ENCODE data around the gene CCDC92B.
"Not testable (repeated sequence)": the region's sequence is repeated elsewhere in the genome, so short reads cannot be mapped to it uniquely, and the experiment has no call there.

The CCDC92B gene

DNA sequence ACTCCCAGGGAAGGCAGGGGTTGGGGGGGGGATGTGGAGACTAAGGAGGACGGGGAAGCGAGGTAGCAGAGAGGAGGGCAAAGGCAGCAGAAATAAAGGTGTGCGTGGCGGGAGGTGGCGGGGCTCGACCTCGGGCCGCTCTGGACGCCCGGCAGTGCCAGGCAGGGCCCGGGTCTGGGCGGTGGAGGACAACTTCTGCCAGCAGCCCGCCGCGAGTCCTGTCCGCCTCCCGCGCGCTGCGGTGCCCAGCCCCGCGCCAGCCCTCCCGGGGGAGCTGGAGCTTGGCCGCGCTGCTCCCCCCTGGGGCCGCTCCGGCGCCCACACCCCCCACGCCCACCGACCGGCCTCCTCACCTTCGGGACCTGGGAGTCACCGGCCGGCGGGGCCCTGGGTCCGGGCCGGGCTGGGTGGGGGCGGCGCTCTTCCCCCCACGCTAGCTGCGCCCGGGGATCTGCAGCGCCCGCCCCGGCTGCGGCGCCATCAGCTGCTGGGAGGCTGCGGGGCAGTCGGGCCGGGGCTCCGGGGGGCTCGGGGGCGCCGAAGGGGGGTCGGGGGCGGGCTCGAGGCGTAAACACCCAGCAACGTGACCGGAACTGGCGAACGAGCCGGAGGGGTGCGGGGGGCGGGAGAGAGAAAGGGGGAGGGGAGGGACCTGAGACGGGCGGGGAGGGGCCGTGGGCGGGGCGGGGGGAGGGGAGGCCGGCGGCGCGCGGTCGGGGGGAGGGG, at the start of gene CCDC92B:
TSS of gene CCDC92B (minus strand) at position 595 of the 726 bp plus-strand sequence. CDS start 14,507 bp downstream, outside the sequence.
- Mint-ChIP-seq H3K27ac (no peak within 1 kb of the TSS), H3K4me3 (no peak within 1 kb of the TSS), H3K4me1 (ENCODE audit: low read depth) (no peaks in the 10 kb centered on the region), H3K27me3 (ENCODE audit: low read depth) (peaks cover 57% of the 10 kb centered on the region), H3K9me3 (no peaks in the 10 kb centered on the region), H3K36me3 (ENCODE audit: low read depth) (no peaks in the 10 kb centered on the region)

DNA sequence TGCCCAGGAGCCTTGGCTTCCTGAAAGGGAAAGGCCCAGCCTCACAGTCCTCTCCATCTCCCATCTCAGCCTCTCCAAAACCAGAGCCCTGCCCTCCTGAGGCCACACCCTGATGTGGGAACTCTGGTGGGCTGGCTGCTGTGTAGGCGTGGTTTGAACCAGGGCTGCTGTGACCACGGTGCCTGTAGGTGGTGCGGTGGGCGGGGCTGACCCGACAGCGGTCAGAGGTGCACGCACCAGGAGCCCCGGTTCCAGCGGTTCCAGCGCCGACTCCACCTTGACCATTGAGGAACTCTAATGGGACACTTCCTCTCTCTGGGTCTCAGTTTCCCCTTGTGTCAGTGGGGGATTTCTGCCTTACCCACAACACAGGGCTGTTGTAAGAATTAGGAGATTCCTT, 49.2 kb upstream of the CCDC92B start:
- Mint-ChIP-seq H3K9me3 (no peaks in the 10 kb centered on the region), H3K27ac (no peak overlapping the region), H3K4me3 (no peak overlapping the region), H3K4me1 (ENCODE audit: low read depth) (peaks cover 52% of the 10 kb centered on the region), H3K36me3 (ENCODE audit: low read depth) (peaks cover 22% of the 10 kb centered on the region), H3K27me3 (ENCODE audit: low read depth) (peaks cover 9% of the 10 kb centered on the region)

DNA sequence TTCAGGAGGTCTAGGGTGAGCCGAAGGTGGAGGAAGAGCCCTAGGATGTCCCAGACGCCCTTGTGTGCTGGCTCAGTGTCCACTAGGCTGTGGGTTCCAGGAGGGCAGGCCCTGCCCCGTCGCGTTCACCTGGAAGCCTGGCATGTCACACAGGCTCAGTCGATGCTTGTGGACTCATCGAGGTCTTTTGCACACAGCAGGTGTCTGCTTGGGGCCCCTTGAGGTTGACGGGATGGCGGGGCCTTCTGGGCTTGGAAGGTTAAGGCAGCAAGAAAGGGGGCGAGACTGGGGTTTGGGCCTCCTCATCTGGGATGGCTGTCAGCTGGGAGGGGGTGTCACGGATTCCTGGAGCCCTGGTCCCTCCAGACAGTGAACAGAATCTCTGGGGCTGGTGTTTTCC, 48.7 kb upstream of the CCDC92B start:
- Mint-ChIP-seq H3K4me3 (no peak overlapping the region), H3K4me1 (ENCODE audit: low read depth) (peaks cover 56% of the 10 kb centered on the region), H3K9me3 (no peaks in the 10 kb centered on the region), H3K36me3 (ENCODE audit: low read depth) (peaks cover 21% of the 10 kb centered on the region), H3K27ac (no peak overlapping the region), H3K27me3 (ENCODE audit: low read depth) (peaks cover 9% of the 10 kb centered on the region)

DNA sequence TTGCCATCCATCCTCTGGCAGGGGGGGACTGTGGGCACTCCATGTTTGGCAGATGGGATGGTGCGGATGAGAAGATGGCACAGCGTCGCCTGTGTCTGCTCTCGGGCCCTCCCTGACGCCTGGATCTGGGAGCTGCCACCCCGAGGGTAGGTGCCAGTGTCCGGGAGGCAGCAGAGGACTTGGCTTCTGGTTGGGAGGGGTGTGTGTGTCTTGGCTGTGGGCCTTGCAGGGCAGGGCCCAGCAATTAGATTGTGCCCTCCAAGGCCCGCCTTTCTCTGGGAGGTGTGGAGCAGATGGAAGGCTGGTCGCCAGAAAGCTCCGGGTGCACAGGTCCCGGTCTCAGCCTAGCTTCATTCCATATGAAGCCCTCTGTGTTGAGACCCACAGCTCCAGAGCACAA, 48.2 kb upstream of the CCDC92B start:
- H3K36me3 Mint-ChIP-seq (ENCODE audit: low read depth), result peaks cover 16% of the 10 kb centered on the region
- H3K9me3 Mint-ChIP-seq, result no peaks in the 10 kb centered on the region
- H3K27me3 Mint-ChIP-seq (ENCODE audit: low read depth), result peaks cover 9% of the 10 kb centered on the region

DNA sequence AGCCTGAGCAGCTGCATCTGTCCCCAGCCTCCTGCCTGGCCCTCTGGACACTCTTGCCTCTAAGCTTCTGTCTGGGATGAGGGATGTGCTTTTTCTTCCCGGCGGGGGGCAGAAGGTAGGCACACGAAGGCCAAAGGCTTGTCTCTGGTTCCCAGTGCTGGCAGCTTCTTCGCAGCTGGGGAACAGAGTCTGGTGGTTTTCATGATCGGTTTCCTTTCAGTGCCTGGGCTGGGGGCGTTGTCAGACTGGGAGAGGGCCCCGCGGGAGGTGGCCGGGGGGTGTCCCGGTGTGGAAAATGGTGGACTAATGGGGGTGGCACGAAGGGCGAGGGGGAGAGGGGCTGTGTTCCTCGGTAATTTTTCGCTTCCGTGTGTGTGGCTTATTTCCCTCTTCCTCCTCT, 47.8 kb upstream of the CCDC92B start:
- H3K4me3 Mint-ChIP-seq, result peak overlapping the region; percentile 86
- peaks cover 9% of the 10 kb centered on the region for H3K27me3 Mint-ChIP-seq (ENCODE audit: low read depth)
- H3K9me3 Mint-ChIP-seq, result no peaks in the 10 kb centered on the region
- H3K27ac Mint-ChIP-seq, result no peak overlapping the region
- peaks cover 59% of the 10 kb centered on the region for H3K4me1 Mint-ChIP-seq (ENCODE audit: low read depth)
- H3K36me3 Mint-ChIP-seq (ENCODE audit: low read depth), result peaks cover 16% of the 10 kb centered on the region

More for the DNA sequence above, 48.2 kb upstream of the CCDC92B start:
- Mint-ChIP-seq H3K27ac (peak overlapping the region; percentile 8), H3K4me1 (ENCODE audit: low read depth) (peaks cover 56% of the 10 kb centered on the region), H3K4me3 (peak overlapping the region; percentile 86)

DNA sequence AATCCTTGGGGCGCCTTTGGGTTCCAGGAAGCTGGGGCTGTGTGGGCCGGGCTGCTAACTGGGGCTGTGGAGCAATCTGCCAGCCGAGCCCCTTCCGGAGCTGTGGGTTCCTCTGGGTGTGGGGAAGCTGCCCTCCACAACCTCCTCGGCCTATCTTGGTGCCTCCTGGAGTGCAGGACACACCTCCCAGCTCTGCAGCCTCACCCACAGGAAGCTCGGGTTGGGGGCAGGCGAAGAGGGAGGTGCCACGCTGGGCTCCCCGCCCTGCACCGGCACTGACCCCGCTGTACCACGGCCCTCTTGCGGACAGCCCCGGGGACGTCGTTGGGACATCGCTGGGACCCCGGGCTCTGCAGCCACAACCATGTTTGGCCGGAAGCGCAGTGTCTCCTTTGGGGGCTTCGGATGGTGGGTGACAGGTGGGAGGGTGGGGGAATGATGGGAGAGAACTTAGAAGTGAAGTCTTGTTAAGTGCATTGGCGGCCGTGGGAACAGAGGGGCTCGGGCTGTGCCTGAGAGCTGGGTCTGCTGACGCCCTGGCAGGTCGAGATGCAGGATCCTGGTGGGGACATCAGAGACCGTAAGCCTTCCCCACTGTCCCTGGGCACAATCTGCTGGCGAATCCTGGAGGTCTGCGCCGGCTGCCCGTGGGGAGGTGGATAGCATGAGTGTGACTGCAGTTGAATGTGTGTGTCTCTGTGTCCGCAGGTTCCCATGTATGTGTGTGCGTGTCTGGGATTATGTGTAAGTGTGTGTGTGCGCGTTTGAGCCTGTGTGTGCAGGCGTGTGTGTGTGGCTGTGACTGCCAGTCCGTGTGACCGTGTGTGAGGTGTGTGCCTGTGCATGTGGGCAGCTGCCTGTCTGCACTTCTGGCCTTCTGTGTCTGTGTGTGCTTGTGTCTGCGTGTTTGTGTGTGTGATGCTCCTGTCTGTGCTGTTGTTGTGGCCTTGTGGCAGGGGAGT, 47.0 kb upstream of the CCDC92B start, which contains the start of gene RAP1GAP2:
TSS of gene RAP1GAP2 (plus strand) at position 275 of the 962 bp plus-strand sequence. CDS start at position 365, 90 bp downstream.
- Mint-ChIP-seq H3K27me3 (ENCODE audit: low read depth) (peaks cover 5% of the 10 kb centered on the region), H3K36me3 (ENCODE audit: low read depth) (peaks cover 10% of the 10 kb centered on the region), H3K4me3 (peak within 1 kb of the TSS; percentile 86), H3K9me3 (no peaks in the 10 kb centered on the region), H3K4me1 (ENCODE audit: low read depth) (peaks cover 64% of the 10 kb centered on the region), H3K27ac (peak within 1 kb of the TSS; percentile 23)

DNA sequence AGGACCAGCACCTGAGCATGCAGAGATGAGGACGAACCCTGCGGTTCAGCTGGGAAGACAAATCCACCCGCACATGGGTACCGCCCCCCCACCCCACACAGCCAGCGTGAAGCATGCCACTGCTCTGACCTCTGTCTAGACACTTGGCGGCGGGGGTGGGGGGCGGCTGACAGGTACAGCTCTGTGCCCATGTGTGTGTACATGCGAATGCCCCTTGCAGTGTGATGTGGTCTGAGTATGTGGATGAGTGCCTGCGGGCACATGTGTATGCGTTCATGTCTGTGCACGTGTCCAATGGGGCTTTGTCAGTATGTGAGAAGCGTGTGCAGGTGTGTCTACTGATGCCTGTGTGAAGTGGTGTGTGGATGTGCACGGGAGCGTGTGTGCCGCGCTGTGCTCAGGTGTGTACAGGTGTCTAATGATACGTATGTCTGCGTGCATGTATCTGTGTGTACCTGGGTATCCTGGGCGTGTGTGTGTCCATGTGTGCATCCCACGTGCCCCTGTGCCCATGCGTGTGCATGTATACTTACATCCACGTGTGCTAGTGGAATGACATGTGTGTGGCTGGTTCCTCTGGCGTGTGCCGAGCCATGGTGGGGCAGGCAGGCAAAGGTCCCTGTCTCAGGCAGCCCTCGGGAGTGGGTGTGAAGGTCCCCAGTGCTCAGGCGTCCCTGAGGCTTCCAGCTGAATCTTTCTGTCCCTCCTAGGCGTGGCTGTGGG, 46.1 kb upstream of the CCDC92B start:
- Mint-ChIP-seq H3K4me3 (peak overlapping the region; percentile 86), H3K4me1 (ENCODE audit: low read depth) (peaks cover 68% of the 10 kb centered on the region), H3K27ac (peak overlapping the region; percentile 23), H3K27me3 (ENCODE audit: low read depth) (peaks cover 9% of the 10 kb centered on the region), H3K36me3 (ENCODE audit: low read depth) (peaks cover 12% of the 10 kb centered on the region), H3K9me3 (no peaks in the 10 kb centered on the region)

DNA sequence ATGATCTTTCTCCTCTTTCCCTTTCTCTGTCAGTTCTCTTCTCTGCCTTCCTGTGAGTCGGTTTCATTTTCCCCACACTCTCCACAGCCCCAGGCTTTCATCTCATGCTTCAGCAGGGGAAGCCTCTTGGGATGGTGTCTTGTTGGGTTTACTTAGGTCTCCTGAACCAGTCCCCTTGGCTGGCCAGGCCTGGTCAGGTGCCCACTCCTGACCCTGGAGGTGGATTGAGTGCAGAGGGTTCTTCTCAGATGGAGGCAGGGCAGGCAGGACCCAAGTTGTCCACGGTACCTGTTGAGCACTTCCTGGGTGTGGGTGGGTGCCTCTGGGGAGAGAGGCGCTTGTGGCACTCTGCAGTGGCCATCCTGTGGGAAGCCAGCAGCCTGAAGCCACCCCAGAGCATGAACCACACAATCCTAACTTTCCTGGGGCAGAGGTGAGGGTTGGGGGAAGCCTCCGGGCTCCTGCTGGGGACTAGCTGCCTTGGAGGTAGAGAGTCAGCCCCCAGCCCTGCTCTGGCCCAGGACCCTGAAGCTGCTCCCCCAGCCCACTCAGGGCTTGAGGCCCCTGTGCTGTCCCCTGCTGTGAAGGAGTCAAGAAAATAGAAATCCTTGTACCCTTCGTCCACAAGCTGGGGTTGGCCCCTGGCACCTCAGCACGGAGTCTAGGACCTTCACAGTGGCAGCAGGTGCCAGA, 44.8 kb upstream of the CCDC92B start:
- Mint-ChIP-seq H3K27ac (peak overlapping the region; percentile 84), H3K4me3 (peak overlapping the region; percentile 82)

DNA sequence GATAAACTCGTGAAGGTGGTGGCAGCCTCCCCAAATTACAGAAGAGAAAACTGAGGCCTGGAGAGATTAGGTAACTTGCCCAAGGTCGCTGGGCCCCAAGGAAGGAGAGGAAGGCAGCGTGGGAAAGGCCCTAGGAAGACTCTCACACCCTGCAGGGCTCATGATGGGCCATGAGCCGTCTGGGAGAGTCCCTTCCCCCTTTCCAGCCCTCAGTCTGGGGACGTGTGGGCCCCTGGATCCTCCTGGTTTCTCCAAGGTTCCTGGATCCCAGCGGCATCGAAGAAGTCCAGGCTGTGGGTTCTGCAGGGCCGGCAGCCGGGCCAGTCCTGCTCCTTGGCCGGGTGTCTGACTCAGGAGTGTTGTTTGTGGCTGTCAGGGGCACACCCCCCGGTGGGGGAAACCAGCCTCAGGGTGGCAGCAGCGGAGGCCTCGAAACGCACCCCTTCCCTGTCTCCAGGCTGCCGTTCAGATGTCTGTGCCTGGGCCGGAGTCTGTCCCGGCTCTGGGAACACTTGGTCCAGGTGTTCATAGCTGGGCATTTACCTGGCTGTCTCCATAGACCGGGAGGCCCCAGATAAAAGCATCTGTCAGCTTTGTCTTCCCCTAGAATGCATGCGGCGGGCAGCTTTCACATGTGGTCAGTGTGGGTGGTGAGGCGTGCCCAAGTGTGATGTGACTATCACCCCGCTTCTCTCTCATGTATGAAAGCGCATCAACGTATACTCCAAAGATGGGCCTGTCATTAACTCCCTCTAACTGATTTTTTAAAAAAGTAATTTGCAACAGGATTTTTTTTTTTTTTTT, 43.1 kb upstream of the CCDC92B start:
- no peak overlapping the region for H3K4me3 Mint-ChIP-seq

More for the DNA sequence above, 44.8 kb upstream of the CCDC92B start:
- Mint-ChIP-seq H3K4me1 (ENCODE audit: low read depth) (peaks cover 65% of the 10 kb centered on the region), H3K27me3 (ENCODE audit: low read depth) (peaks cover 19% of the 10 kb centered on the region), H3K9me3 (no peaks in the 10 kb centered on the region), H3K36me3 (ENCODE audit: low read depth) (peaks cover 8% of the 10 kb centered on the region)

DNA sequence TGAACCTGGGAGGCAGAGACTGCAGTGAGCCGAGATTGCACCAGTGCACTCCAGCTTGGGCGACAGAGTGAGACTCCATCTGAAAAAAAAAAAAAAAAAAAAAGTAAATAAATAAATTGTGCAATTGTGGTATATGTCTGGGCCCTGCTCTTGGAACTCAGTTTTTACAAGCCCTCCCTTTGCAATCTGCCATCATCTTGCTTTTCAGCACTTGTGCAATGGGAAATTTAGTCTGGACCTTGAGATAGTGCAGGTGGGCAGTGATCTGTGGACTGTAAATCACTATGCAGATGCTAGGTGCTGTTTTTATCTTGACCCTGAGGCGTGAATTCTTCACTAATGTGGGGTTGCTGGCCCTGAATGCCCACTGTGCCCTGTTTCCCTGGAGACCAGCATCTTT, 40.2 kb upstream of the CCDC92B start:
- Mint-ChIP-seq H3K4me1 (ENCODE audit: low read depth) (peaks cover 32% of the 10 kb centered on the region), H3K9me3 (no peaks in the 10 kb centered on the region), H3K27ac (no peak overlapping the region), H3K36me3 (ENCODE audit: low read depth) (peaks cover 5% of the 10 kb centered on the region), H3K4me3 (no peak overlapping the region), H3K27me3 (ENCODE audit: low read depth) (peaks cover 38% of the 10 kb centered on the region)

More for the DNA sequence above, 43.1 kb upstream of the CCDC92B start:
- Mint-ChIP-seq H3K4me1 (ENCODE audit: low read depth) (peaks cover 52% of the 10 kb centered on the region), H3K27me3 (ENCODE audit: low read depth) (peaks cover 33% of the 10 kb centered on the region), H3K27ac (peak overlapping the region; percentile 73), H3K36me3 (ENCODE audit: low read depth) (peaks cover 5% of the 10 kb centered on the region), H3K9me3 (no peaks in the 10 kb centered on the region)

DNA sequence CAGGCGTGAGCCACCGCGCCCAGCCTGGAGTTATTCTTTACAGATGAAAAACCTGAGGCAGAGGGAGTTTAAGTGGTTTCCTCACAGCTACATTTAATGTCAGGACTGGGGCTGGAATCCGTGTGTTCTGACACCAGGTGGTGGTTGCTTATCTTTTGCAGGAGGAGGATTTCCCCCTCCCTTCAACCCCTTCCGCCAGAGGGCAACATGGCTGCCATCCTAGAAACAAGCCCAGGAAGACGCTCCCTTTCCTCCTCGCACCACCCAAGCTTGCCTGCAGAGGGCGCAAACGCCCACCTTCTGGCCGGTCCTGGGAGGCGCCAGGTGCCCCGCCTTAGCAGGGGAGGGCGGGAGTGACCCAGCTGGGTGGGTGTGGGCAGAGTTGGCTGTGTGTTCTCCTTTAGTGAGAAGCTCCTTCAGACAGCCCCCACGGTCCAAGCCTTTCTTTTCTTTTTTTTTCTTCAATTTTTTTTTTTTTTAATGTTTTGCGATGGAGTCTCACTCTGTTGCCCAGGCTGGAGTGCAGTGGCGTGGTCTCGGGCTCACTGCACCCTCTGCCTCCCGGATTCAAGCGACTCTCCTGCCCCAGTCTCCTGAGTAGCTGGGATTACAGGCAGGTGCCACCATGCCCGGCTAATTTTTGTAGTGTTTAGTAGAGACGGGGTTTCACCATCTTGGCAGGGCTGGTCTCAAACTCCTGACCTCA, 36.9 kb upstream of the CCDC92B start:
- Mint-ChIP-seq H3K4me3 (no peak overlapping the region), H3K27me3 (ENCODE audit: low read depth) (peaks cover 32% of the 10 kb centered on the region), H3K9me3 (no peaks in the 10 kb centered on the region), H3K4me1 (ENCODE audit: low read depth) (peaks cover 7% of the 10 kb centered on the region), H3K36me3 (ENCODE audit: low read depth) (peaks cover under 1% of the 10 kb centered on the region), H3K27ac (no peak overlapping the region)

DNA sequence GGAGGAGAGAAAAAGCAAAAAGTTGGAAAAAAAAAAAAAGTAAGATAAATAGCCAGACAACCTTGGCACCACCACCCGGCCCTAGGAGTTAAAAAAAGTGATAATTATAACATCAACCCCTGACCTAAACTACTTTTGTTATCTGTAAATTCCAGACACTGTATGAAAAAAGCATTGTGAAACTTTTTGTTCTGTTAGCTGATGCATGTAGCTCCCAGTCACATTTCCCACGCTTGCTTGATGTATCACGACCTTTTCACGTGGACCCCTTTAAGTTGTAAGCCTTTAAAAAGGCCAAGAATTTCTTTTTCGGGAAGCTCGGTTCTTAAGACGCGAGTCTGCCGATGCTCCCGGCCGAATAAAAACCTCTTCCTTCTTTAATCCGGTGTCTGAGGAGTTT, 35.9 kb upstream of the CCDC92B start:
- H3K36me3 Mint-ChIP-seq (ENCODE audit: low read depth); H3K4me3 Mint-ChIP-seq; H3K4me1 Mint-ChIP-seq (ENCODE audit: low read depth); H3K9me3 Mint-ChIP-seq; H3K27ac Mint-ChIP-seq: not testable (repeated sequence)
- peaks cover 27% of the 10 kb centered on the region for H3K27me3 Mint-ChIP-seq (ENCODE audit: low read depth)

DNA sequence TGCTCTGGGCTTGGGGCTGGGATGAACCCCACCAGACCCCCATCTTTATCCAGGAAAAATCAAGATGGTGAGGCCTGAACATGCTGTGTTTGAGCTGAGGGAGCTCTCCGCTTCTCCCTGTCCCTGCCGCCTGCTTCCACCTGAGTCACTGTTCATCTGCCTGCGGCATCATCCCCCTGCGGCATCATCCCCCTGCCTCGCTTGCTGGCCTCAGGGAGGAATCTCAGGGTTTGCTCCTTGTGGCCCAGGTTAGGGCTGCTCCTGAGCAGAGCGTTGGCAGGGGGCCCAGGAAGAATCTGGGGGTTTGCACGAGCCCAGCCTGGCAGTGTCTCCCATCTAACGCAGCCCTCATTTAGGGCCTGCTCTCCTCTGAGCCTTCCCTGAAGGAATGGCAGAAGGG, 35.4 kb upstream of the CCDC92B start:
- Mint-ChIP-seq H3K36me3 (ENCODE audit: low read depth) (no peaks in the 10 kb centered on the region), H3K27ac (no peak overlapping the region), H3K27me3 (ENCODE audit: low read depth) (peaks cover 22% of the 10 kb centered on the region), H3K4me3 (no peak overlapping the region), H3K9me3 (no peaks in the 10 kb centered on the region), H3K4me1 (ENCODE audit: low read depth) (peaks cover 4% of the 10 kb centered on the region)

Measured in T-helper 1 cell treated with Interleukin-12 subunit alpha and Interleukin-12 subunit beta and Interleukin-4 antibody, amounts not matched to agents 30 μg/mL and 1 μg/mL, for 36 hours (primary cell).